Mononuclear cell (primary cell): ENCODE results near the gene GRB2. TPM values are rescaled to one million over a fixed set of nuclear protein-coding genes. Genes with fewer than 3 reads are reported as not detected.

Source experiments
- total RNA-seq: library from RNA; depleted of rRNA; stranded (reverse); fragments of >200 nt; gene quantifications from one replicate; pipeline ENCODE4 v1.2.3, GENCODE V29; 2012

GRB2 gene
- total RNA-seq, 1 donor: 151 TPM

Other genes with a start within 250 kb of the GRB2 start
- gene SUMO2, start 222.7 kb downstream of the GRB2 start, total RNA-seq: 64.4 TPM
- gene NUP85, start 200.0 kb downstream of the GRB2 start, total RNA-seq: 25.6 TPM
- gene GGA3, start 144.1 kb downstream of the GRB2 start, total RNA-seq: 36.9 TPM
- 27.1 TPM for gene MRPS7, start 143.8 kb downstream of the GRB2 start, total RNA-seq
- 19.9 TPM for gene MIF4GD, start 134.4 kb downstream of the GRB2 start, total RNA-seq
- gene SLC25A19, start 116.2 kb downstream of the GRB2 start, total RNA-seq: 5.9 TPM
- 21.1 TPM for gene TMEM94, start 51.0 kb upstream of the GRB2 start, total RNA-seq
- gene CASKIN2, start 109.9 kb upstream of the GRB2 start, total RNA-seq: 0.10 TPM
- gene TSEN54, start 110.8 kb upstream of the GRB2 start, total RNA-seq: 14.7 TPM
- 13.2 TPM for gene LLGL2, start 120.0 kb upstream of the GRB2 start, total RNA-seq
- 75.9 TPM for gene MYO15B, start 182.1 kb upstream of the GRB2 start, total RNA-seq
- gene SMIM5, start 227.8 kb upstream of the GRB2 start, total RNA-seq: 3.6 TPM